GM12878 (cell line): ENCODE results near the gene NT5DC4. TPM values are rescaled to one million over a fixed set of nuclear protein-coding genes. Genes with fewer than 3 reads are reported as not detected.

Source experiments
- ATAC-seq: fragments of 200-7000 bp; cut with Tn5 transposase; 3 replicates; pipeline ENCODE4 v1.9.1; 2020; ENCODE audit warnings: mild to moderate bottlenecking, moderate library complexity
- BruUV-seq: library from RNA; stranded (reverse); fragments of 400-500 nt; replicated peaks from 2 replicates; lab custom pipeline; 2021; lab: Mats Ljungman, UMichigan
- CTCF ChIA-PET: fragments of 300-600 bp; sonication (Branson Sonifier 250); formaldehyde crosslinking; extraction: SDS; loops from one replicate; lab custom pipeline; 2021; ENCODE audit warnings: inconsistent platforms; lab: Yijun Ruan, JAX
- POLR2A ChIA-PET: fragments of 350-600 bp; formaldehyde crosslinking; extraction: SDS; loops from one replicate; lab custom pipeline; 2021; ENCODE audit warnings: inconsistent platforms; lab: Charles Lee
- RAD21 ChIA-PET: fragments of 300-600 bp; sonication (Branson Sonifier 250); formaldehyde crosslinking; loops from one replicate; lab custom pipeline; 2023; ENCODE audit warnings: antibody characterized with exemption; ENCODE audit not compliant: unreplicated experiment; lab: Charles Lee
- SMC1A ChIA-PET: fragments of 300-600 bp; sonication (Branson Sonifier 250); formaldehyde crosslinking; loops from one replicate; lab custom pipeline; 2023; ENCODE audit not compliant: unreplicated experiment, uncharacterized antibody; lab: Charles Lee
- DNase-seq: peaks from one replicate; pipeline ENCODE4 v3.0.0-alpha.2; 2011; ENCODE audit warnings: low read depth, low spot score
- FAIRE-seq: peaks from 3 replicates; lab custom pipeline; 2011; peaks lifted over from hg19 to GRCh38; lab: Jason Lieb, UNC
- H2AFZ ChIP-seq: 2 replicates; pipeline ENCODE4 v1.6.0; 2011; ENCODE audit warnings: low read depth, low read length, control low read depth; ENCODE audit not compliant: control insufficient read depth
- H3K27ac ChIP-seq: 2 replicates; pipeline ENCODE4 v1.5.1; 2011; ENCODE audit warnings: control low read depth; ENCODE audit not compliant: control insufficient read depth, insufficient read depth
- H3K27me3 ChIP-seq, 2 experiments: replicated peaks in 1 of 2; 2 replicates each; pipeline versions ENCODE4 v1.6.0 to v1.6.1; 2011; ENCODE audit warnings: low read length in 1 of 2; ENCODE audit not compliant: control insufficient read depth in 2 of 2, insufficient read depth in 2 of 2
- H3K36me3 ChIP-seq, 2 experiments: 2 replicates each; pipeline ENCODE4 v1.5.1; 2011; ENCODE audit warnings: low read length in 1 of 2; ENCODE audit not compliant: control insufficient read depth in 2 of 2, insufficient read depth in 2 of 2
- H3K4me1 ChIP-seq: 2 replicates; pipeline ENCODE4 v1.6.1; 2011; ENCODE audit warnings: mild to moderate bottlenecking, low read length, moderate library complexity, mixed read lengths; ENCODE audit not compliant: control insufficient read depth, insufficient read depth
- H3K4me2 ChIP-seq: 2 replicates; pipeline ENCODE4 v1.6.0; 2011; ENCODE audit warnings: control low read depth; ENCODE audit not compliant: control insufficient read depth, insufficient read depth
- H3K4me3 ChIP-seq: fragments of 200-600 bp; sonication (generic); 2 replicates; pipeline ENCODE4 v1.5.1; 2016
- H3K79me2 ChIP-seq: 2 replicates; pipeline ENCODE4 v1.6.0; 2011; ENCODE audit warnings: low read length; ENCODE audit not compliant: control insufficient read depth, insufficient read depth
- H3K9ac ChIP-seq: 2 replicates; pipeline ENCODE4 v1.8.0; 2011; ENCODE audit warnings: low read length, control low read depth, mixed read lengths; ENCODE audit not compliant: control insufficient read depth, insufficient read depth
- H3K9me3 ChIP-seq: replicated peaks from 3 replicates; pipeline ENCODE4 v1.5.1; 2011; ENCODE audit warnings: mild to moderate bottlenecking, low read length; ENCODE audit not compliant: control insufficient read depth, insufficient read depth
- H4K20me1 ChIP-seq: 2 replicates; pipeline ENCODE4 v1.6.0; 2011; ENCODE audit not compliant: control insufficient read depth, insufficient read depth
- ETV6 ChIP-seq, 2 experiments: fragments of 450-650 bp in 1 of 2; IDR thresholded peaks in 1 of 2; conservative IDR thresholded peaks in 1 of 2; 2 replicates each; pipeline ENCODE4 v1.6.1; 2014; ENCODE audit warnings: antibody characterized with exemption in 1 of 2, borderline replicate concordance in 1 of 2, low read depth in 1 of 2, mild to moderate bottlenecking in 1 of 2, moderate library complexity in 1 of 2
- NFYB ChIP-seq: IDR thresholded peaks from 2 replicates; pipeline ENCODE4 v1.6.1; 2011; ENCODE audit warnings: low read depth, mild to moderate bottlenecking, low read length, improper control_type of control experiment, moderate library complexity; ENCODE audit not compliant: insufficient read depth
- NR2F1 ChIP-seq: fragments of 450-650 bp; conservative IDR thresholded peaks from 2 replicates; pipeline ENCODE4 v1.6.1; 2017; ENCODE audit warnings: mild to moderate bottlenecking
- POU2F2 ChIP-seq: IDR thresholded peaks from 3 replicates; pipeline ENCODE4 v1.6.1; 2011; ENCODE audit warnings: low read depth, mild to moderate bottlenecking, low read length, borderline replicate concordance
- TARDBP ChIP-seq: IDR thresholded peaks from 2 replicates; pipeline ENCODE4 v1.6.1; 2016; ENCODE audit warnings: borderline replicate concordance
- YBX1 ChIP-seq: fragments of 450-650 bp; IDR thresholded peaks from 2 replicates; pipeline ENCODE4 v1.6.1; 2016; ENCODE audit warnings: antibody characterized with exemption
- WGBS: methylation state at CpG from one replicate; pipeline ENCODE4 v1.1.6; 2016; ENCODE audit warnings: low lambda C conversion rate; ENCODE audit not compliant: insufficient replicate concordance, insufficient coverage; ENCODE audit errors: missing lambda C conversion rate; 5-methylcytosine and 5-hydroxymethylcytosine counted together
- in situ Hi-C: fragments of 300-500 bp; cut with MboI; formaldehyde crosslinking; loops from 9 replicates; pipeline ENCODE4 v1.14.3; 2018; ENCODE audit warnings: mixed read lengths
- intact Hi-C: fragments of 100-400 bp; cut with micrococcal nuclease; formaldehyde crosslinking; loops from one replicate; pipeline ENCODE4 v1.14.2; 2022; ENCODE audit not compliant: unreplicated experiment
- polyA plus RNA-seq, 11 experiments: library from polyadenylated mRNA; depleted of rRNA in 4 of 11; unstranded in 6 of 11; stranded (reverse) in 5 of 11; fragments of >200 nt; fragmentation: Nextera tagmentation in 4 of 11; fragmentation: Illumina TruSeq in 1 of 11; extraction: Ambion mirVana in 4 of 11; extraction: Trizol in 1 of 11; gene quantifications; 1 replicate in 1 of 11; 2 replicates in 10 of 11; pipeline versions ENCODE4 v1.2.1 to v1.2.3, GENCODE V29; 2011 to 2016; ENCODE audit warnings: inconsistent platforms in 2 of 11, missing spikeins in 2 of 11, low read depth in 1 of 11
- total RNA-seq, 4 experiments: library from RNA; depleted of rRNA in 3 of 4; stranded (reverse); fragments of >200 nt in 3 of 4; fragmentation: Illumina TruSeq in 1 of 4; extraction: Trizol in 1 of 4; gene quantifications; 2 replicates each; pipeline versions ENCODE4 v1.2.1 to v1.2.3, GENCODE V29; 2013 to 2021
- TF ChIP-seq, protein P1 (sequence below): IDR thresholded peaks from 2 replicates; pipeline ENCODE4 v1.6.1; 2012; ENCODE audit warnings: improper control_type of control experiment, low read depth, low read length; ENCODE audit not compliant: insufficient replicate concordance
- TF ChIP-seq, protein P2 (sequence below): IDR thresholded peaks from 2 replicates; pipeline ENCODE4 v1.6.1; 2012; ENCODE audit warnings: low read depth, low read length, improper control_type of control experiment
- TF ChIP-seq, protein P3 (sequence below): fragments of 450-650 bp; conservative IDR thresholded peaks from 2 replicates; pipeline ENCODE4 v1.6.1; 2017; ENCODE audit warnings: mild to moderate bottlenecking, moderate library complexity

NT5DC4 gene
- total and polyA plus RNA-seq, 10 of the 15 experiments (the other 5 are each of a cell fraction or from before 2014, with no cell fraction given) = 0.04 to 2.6 (median 0.32) TPM; not detected in 2

DNA sequence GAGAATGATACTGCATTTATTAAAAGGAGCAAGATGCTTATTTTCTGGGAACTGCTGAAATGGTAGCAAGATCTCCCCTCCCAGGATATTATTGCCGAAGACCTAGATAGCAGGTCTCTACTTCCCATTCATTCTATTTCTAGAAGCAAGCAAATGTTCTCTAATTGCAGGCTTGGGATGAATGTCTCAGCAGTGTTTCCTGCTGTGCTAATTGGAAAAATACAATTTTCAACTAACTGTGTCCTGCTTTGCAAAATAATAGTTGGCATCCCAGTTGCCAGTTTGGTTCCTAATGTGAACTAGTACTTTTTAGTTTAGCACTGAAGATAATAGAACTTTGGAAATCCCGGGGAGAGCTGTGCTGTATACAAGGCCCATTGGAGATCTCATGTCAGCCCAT lies 49.0 kb upstream of the NT5DC4 start (continued):
- TF ChIP-seq, protein P1, sequence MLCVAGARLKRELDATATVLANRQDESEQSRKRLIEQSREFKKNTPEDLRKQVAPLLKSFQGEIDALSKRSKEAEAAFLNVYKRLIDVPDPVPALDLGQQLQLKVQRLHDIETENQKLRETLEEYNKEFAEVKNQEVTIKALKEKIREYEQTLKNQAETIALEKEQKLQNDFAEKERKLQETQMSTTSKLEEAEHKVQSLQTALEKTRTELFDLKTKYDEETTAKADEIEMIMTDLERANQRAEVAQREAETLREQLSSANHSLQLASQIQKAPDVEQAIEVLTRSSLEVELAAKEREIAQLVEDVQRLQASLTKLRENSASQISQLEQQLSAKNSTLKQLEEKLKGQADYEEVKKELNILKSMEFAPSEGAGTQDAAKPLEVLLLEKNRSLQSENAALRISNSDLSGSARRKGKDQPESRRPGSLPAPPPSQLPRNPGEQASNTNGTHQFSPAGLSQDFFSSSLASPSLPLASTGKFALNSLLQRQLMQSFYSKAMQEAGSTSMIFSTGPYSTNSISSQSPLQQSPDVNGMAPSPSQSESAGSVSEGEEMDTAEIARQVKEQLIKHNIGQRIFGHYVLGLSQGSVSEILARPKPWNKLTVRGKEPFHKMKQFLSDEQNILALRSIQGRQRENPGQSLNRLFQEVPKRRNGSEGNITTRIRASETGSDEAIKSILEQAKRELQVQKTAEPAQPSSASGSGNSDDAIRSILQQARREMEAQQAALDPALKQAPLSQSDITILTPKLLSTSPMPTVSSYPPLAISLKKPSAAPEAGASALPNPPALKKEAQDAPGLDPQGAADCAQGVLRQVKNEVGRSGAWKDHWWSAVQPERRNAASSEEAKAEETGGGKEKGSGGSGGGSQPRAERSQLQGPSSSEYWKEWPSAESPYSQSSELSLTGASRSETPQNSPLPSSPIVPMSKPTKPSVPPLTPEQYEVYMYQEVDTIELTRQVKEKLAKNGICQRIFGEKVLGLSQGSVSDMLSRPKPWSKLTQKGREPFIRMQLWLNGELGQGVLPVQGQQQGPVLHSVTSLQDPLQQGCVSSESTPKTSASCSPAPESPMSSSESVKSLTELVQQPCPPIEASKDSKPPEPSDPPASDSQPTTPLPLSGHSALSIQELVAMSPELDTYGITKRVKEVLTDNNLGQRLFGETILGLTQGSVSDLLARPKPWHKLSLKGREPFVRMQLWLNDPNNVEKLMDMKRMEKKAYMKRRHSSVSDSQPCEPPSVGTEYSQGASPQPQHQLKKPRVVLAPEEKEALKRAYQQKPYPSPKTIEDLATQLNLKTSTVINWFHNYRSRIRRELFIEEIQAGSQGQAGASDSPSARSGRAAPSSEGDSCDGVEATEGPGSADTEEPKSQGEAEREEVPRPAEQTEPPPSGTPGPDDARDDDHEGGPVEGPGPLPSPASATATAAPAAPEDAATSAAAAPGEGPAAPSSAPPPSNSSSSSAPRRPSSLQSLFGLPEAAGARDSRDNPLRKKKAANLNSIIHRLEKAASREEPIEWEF = no peak
- TF ChIP-seq NFYB = no peak
- TF ChIP-seq POU2F2 = no peak

DNA sequence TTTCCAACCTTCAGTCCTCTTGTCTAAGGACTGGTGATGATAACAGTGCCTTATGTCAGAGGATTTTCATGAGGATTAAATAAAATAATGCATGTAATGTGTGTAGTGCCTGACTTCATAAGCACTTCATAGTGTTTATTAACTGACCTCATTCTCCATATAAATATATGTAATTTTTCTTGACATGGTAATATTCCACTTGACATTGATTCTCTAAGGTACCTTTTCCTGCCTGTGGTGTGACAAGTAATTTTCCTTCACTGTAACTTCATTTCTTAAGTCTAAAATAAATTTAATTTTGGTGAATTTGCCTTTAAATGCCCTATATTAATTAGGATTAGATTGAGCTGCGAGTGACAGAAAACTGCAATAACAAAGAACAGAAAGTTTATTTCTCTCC lies 47.8 kb upstream of the NT5DC4 start:
- intact Hi-C loops = no loop called here
- 96% methylated on average over 1 of the region's 1 CpG for WGBS
- FAIRE-seq = no peak

More for the DNA sequence above, 47.8 kb upstream of the NT5DC4 start:
- no peak for TF ChIP-seq TARDBP
- TF ChIP-seq, protein P2, sequence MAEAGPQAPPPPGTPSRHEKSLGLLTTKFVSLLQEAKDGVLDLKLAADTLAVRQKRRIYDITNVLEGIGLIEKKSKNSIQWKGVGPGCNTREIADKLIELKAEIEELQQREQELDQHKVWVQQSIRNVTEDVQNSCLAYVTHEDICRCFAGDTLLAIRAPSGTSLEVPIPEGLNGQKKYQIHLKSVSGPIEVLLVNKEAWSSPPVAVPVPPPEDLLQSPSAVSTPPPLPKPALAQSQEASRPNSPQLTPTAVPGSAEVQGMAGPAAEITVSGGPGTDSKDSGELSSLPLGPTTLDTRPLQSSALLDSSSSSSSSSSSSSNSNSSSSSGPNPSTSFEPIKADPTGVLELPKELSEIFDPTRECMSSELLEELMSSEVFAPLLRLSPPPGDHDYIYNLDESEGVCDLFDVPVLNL = no peak
- TF ChIP-seq ETV6 (conservative IDR thresholded peaks at IDR 0.05 in 1 of 2, IDR thresholded peaks at IDR 0.05 in 1 of 2; ENCODE audit: borderline replicate concordance in 1 of 2, low read depth in 1 of 2) = no peak
- TF ChIP-seq, protein P3, sequence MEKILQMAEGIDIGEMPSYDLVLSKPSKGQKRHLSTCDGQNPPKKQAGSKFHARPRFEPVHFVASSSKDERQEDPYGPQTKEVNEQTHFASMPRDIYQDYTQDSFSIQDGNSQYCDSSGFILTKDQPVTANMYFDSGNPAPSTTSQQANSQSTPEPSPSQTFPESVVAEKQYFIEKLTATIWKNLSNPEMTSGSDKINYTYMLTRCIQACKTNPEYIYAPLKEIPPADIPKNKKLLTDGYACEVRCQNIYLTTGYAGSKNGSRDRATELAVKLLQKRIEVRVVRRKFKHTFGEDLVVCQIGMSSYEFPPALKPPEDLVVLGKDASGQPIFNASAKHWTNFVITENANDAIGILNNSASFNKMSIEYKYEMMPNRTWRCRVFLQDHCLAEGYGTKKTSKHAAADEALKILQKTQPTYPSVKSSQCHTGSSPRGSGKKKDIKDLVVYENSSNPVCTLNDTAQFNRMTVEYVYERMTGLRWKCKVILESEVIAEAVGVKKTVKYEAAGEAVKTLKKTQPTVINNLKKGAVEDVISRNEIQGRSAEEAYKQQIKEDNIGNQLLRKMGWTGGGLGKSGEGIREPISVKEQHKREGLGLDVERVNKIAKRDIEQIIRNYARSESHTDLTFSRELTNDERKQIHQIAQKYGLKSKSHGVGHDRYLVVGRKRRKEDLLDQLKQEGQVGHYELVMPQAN = no peak
- TF ChIP-seq YBX1 = no peak
- no peak for TF ChIP-seq NR2F1
- no peak overlapping the region for H2AFZ ChIP-seq
- BruUV-seq = no TSS peak
- ChIA-PET SMC1A (interaction anchor here (1.5 to 2.4 kb wide), 2 partner anchors 12 to 28 kb away, joined by 4 to 8 read pairs; no protein-coding TSS in a partner anchor), POLR2A (interaction anchor here (0.6 to 1.2 kb wide), 2 partner anchors 9 to 18 kb away, joined by 3 to 5 read pairs; no protein-coding TSS in a partner anchor), RAD21 (interaction anchor here (1.0 to 1.4 kb wide), 2 partner anchors 12 to 54 kb away, joined by 3 to 4 read pairs; no protein-coding TSS in a partner anchor), CTCF (interaction anchor here (1.0 to 1.4 kb wide), 3 partner anchors 18 to 212 kb away, joined by 4 to 6 read pairs (median 4); no protein-coding TSS in a partner anchor)
- no peaks in the 10 kb centered on the region for H3K9me3 ChIP-seq
- H3K36me3 ChIP-seq = no peaks in the 10 kb centered on the region
- no peaks in the 10 kb centered on the region for H3K79me2 ChIP-seq
- no peak overlapping the region for H3K9ac ChIP-seq
- no peak overlapping the region for H3K4me3 ChIP-seq
- no peaks in the 10 kb centered on the region for H3K27me3 ChIP-seq
- no peak for DNase-seq
- H4K20me1 ChIP-seq = no peaks in the 10 kb centered on the region
- H3K4me1 ChIP-seq = no peaks in the 10 kb centered on the region
- H3K27ac ChIP-seq = no peak overlapping the region
- in situ Hi-C loops = no loop called here
- ATAC-seq = no peak
- H3K4me2 ChIP-seq = no peak overlapping the region
